ENCODE measurements around the gene GPRIN2. TPM values are rescaled to one million over a fixed set of nuclear protein-coding genes. Genes with fewer than 3 reads are reported as not detected.

GPRIN2 gene
- total RNA-seq, 1 experiment from 2014 or later = 10.5 TPM

GRCh38 chr10:46528675-46529615, 27.5 kb downstream of the GPRIN2 start:
- Mint-ChIP-seq H3K4me1 (no peaks in the 10 kb centered on the region), H3K27me3 (ENCODE audit: low read depth) (no peaks in the 10 kb centered on the region; the same call in 1 of the 2 replicates), H3K9me3 (no peaks in the 10 kb centered on the region), H3K27ac (no peak overlapping the region), H3K4me3 (no peak overlapping the region), H3K36me3 (ENCODE audit: insufficient read depth in 1 of 3, low read depth in 3 of 3) (no peaks in the 10 kb centered on the region)
- Histone ChIP-seq H3K9me3 (ENCODE audit: control insufficient read depth, low read depth, low read length) (no peaks in the 10 kb centered on the region), H3K56ac (ENCODE audit: insufficient read length, low read depth, low read length) (no peak overlapping the region), H3K4ac (ENCODE audit: low read depth, low read length) (no peak overlapping the region), H3K9ac (ENCODE audit: extremely low read depth, insufficient read length, low read length) (no peak overlapping the region), H3K4me1 (ENCODE audit: insufficient read depth, low read length) (no peaks in the 10 kb centered on the region), H4K8ac (replicated peaks; ENCODE audit: insufficient read length, low read depth, low read length) (no peak overlapping the region), H3K14ac (ENCODE audit: insufficient read depth, low read length) (no peak overlapping the region), H3K4me2 (ENCODE audit: insufficient read depth, insufficient read length, low read length) (no peak overlapping the region), H2BK20ac (ENCODE audit: low read depth, low read length, poor library complexity, severe bottlenecking) (no peak overlapping the region), H3K27me3 (ENCODE audit: insufficient read depth, low read length) (no peaks in the 10 kb centered on the region), H3K18ac (ENCODE audit: insufficient read length, low read depth, low read length) (no peak overlapping the region), H2AK5ac (ENCODE audit: insufficient read length, low read length) (no peak overlapping the region), H3K79me1 (ENCODE audit: insufficient read depth, low read depth, low read length, poor library complexity, severe bottlenecking) (no peaks in the 10 kb centered on the region), H2BK12ac (ENCODE audit: insufficient read length, low read depth, low read length) (no peak overlapping the region), H2BK15ac (ENCODE audit: low read depth, low read length) (no peak overlapping the region), H3K79me2 (ENCODE audit: insufficient read depth, low read length) (no peaks in the 10 kb centered on the region), H3T11ph (ENCODE audit: low read length) (no peak overlapping the region), H4K91ac (ENCODE audit: insufficient read length, low read depth, low read length) (no peak overlapping the region), H2BK120ac (ENCODE audit: low read depth, low read length, poor library complexity, severe bottlenecking) (no peak overlapping the region), H2BK5ac (ENCODE audit: insufficient read length, low read length) (no peak overlapping the region), H4K20me1 (ENCODE audit: control insufficient read depth, insufficient read depth, insufficient read length) (no peaks in the 10 kb centered on the region), H2AFZ (ENCODE audit: low read length) (no peak overlapping the region), H4K5ac (ENCODE audit: insufficient read length, low read depth, low read length) (no peak overlapping the region), H3K23me2 (ENCODE audit: insufficient read length, low read depth, low read length, poor library complexity, severe bottlenecking) (no peaks in the 10 kb centered on the region), H3K27ac (ENCODE audit: insufficient read length, low read depth, low read length) (no peak overlapping the region), H3K23ac (ENCODE audit: insufficient read length, low read depth, low read length) (no peak overlapping the region)
- DNase-seq = no peak
- no CpG with 5 or more reads among the region's 9 CpGs for WGBS (ENCODE audit: extremely low coverage, insufficient read length, low lambda C conversion rate)
- TF ChIP-seq CTCF (conservative IDR thresholded peaks at IDR 0.05) = no peak

Data from H9 (cell line).